Panc1 (cell line): ENCODE measurements around the gene PIP5K1C. TPM values are rescaled to one million over a fixed set of nuclear protein-coding genes. Genes with fewer than 3 reads are reported as not detected.

Experiments used
- ATAC-seq: fragments of 200-7000 bp; cut with Tn5 transposase; 2 replicates; pipeline ENCODE4 v1.9.1; 2020; ENCODE audit warnings: mild to moderate bottlenecking, moderate library complexity
- BruUV-seq: library from RNA; stranded (reverse); fragments of 400-500 nt; replicated peaks from 2 replicates; lab custom pipeline; 2021; lab: Mats Ljungman, UMichigan
- CTCF ChIA-PET: fragments of 300-600 bp; sonication (Branson Sonifier 250); formaldehyde crosslinking; loops from one replicate; lab custom pipeline; 2022; ENCODE audit warnings: antibody characterized with exemption; lab: Charles Lee
- POLR2A ChIA-PET: fragments of 300-600 bp; sonication (Branson Sonifier 250); formaldehyde crosslinking; loops from one replicate; lab custom pipeline; 2022; ENCODE audit warnings: antibody characterized with exemption; lab: Charles Lee
- DNase-seq: peaks from one replicate; pipeline ENCODE4 v3.0.0-alpha.2; 2010; ENCODE audit warnings: low read depth, low spot score
- H3K27ac ChIP-seq: 2 replicates; pipeline ENCODE4 v1.5.1; 2011; ENCODE audit warnings: mild to moderate bottlenecking, low read length, inconsistent platforms
- H3K27me3 ChIP-seq: fragments of 200-500 bp; sonication (Bioruptor generic); 2 replicates; pipeline ENCODE4 v1.6.0; 2014; ENCODE audit warnings: low read length, inconsistent platforms; ENCODE audit not compliant: control insufficient read depth, insufficient read depth
- H3K36me3 ChIP-seq: fragments of 200-500 bp; sonication (Bioruptor generic); 2 replicates; pipeline ENCODE4 v1.5.1; 2014; ENCODE audit warnings: inconsistent platforms, mild to moderate bottlenecking, low read length, moderate library complexity; ENCODE audit not compliant: control insufficient read depth, insufficient read depth
- H3K4me1 ChIP-seq: 2 replicates; pipeline ENCODE4 v1.5.1; 2011; ENCODE audit warnings: inconsistent platforms, mild to moderate bottlenecking, low read length, moderate library complexity; ENCODE audit not compliant: control insufficient read depth, insufficient read depth
- H3K4me3 ChIP-seq, 2 experiments: 2 replicates each; pipeline ENCODE4 v1.5.1; 2011 to 2012; ENCODE audit warnings: low read depth in 2 of 2, low read length in 2 of 2, mild to moderate bottlenecking in 2 of 2, inconsistent platforms in 1 of 2, moderate library complexity in 1 of 2
- H3K9me3 ChIP-seq: fragments of 200-500 bp; sonication (Bioruptor generic); 2 replicates; pipeline ENCODE4 v1.5.1; 2014; ENCODE audit warnings: low read depth, mild to moderate bottlenecking, inconsistent platforms, low read length, moderate library complexity; ENCODE audit not compliant: control insufficient read depth, insufficient read depth
- CTCF ChIP-seq: fragments of 450-650 bp; IDR thresholded peaks from 2 replicates; pipeline ENCODE4 v1.5.1; 2017; ENCODE audit warnings: mild to moderate bottlenecking
- POLR2AphosphoS5 ChIP-seq: IDR thresholded peaks from 2 replicates; pipeline ENCODE4 v1.6.1; 2012; ENCODE audit warnings: mild to moderate bottlenecking, low read depth, low read length, moderate library complexity
- REST ChIP-seq, 2 experiments: IDR thresholded peaks; 2 replicates each; pipeline ENCODE4 v1.6.1; 2011 to 2012; ENCODE audit warnings: low read depth in 2 of 2, control low read depth in 1 of 2, low read length in 1 of 2, mild to moderate bottlenecking in 1 of 2, moderate library complexity in 1 of 2; ENCODE audit not compliant: insufficient read depth in 1 of 2
- SIN3A ChIP-seq: IDR thresholded peaks from 2 replicates; pipeline ENCODE4 v1.6.1; 2012; ENCODE audit warnings: low read depth, mild to moderate bottlenecking, low read length, moderate library complexity, borderline replicate concordance; ENCODE audit not compliant: insufficient read depth
- TCF7L2 ChIP-seq: IDR thresholded peaks from 2 replicates; pipeline ENCODE4 v1.6.1; 2011; ENCODE audit warnings: mild to moderate bottlenecking, low read depth, low read length, inconsistent platforms
- in situ Hi-C: cut with HindIII; loops from 2 replicates; pipeline ENCODE4 v1.10.0; 2016; ENCODE audit warnings: low sequenced_read_pairs, low pct_unique_long_range_greater_than_20kb
- intact Hi-C: fragments of 100-400 bp; cut with micrococcal nuclease; formaldehyde crosslinking; loops from one replicate; pipeline ENCODE4 v1.10.0; 2022; ENCODE audit not compliant: unreplicated experiment
- total RNA-seq: library from RNA; stranded (reverse); gene quantifications from one replicate; pipeline ENCODE4 v1.2.1, GENCODE V29; 2021; ENCODE audit not compliant: unreplicated experiment

Gene PIP5K1C
- total RNA-seq, 1 experiment from 2014 or later: 30.6 TPM

GRCh38 chr19:3589439-3589838 is 110.8 kb downstream of the PIP5K1C start:
- TF ChIP-seq TCF7L2: no peak
- TF ChIP-seq CTCF: no peak
- no peak for TF ChIP-seq POLR2AphosphoS5
- TF ChIP-seq SIN3A: no peak
- TF ChIP-seq REST (IDR thresholded peaks at IDR 0.05; ENCODE audit: insufficient read depth in 1 of 2, low read depth in 2 of 2, low read length in 1 of 2): no peak
- ChIA-PET CTCF (interaction anchor here (0.6 kb wide), 1 partner anchor 12 kb away, joined by 3 read pairs; no protein-coding TSS in a partner anchor), POLR2A (interaction anchor here (0.6 kb wide), 1 partner anchor 103 kb away, joined by 6 read pairs; no protein-coding TSS in a partner anchor)
- ATAC-seq (no peak), DNase-seq (no peak)
- H3K27me3 ChIP-seq: no peaks in the 10 kb centered on the region
- H3K36me3 ChIP-seq: no peaks in the 10 kb centered on the region
- H3K27ac ChIP-seq: no peak overlapping the region
- no peak overlapping the region for H3K4me3 ChIP-seq
- intact Hi-C loops (no loop called here), in situ Hi-C loops (no loop called here)
- no TSS peak for BruUV-seq
- H3K4me1 ChIP-seq: no peaks in the 10 kb centered on the region
- no peaks in the 10 kb centered on the region for H3K9me3 ChIP-seq

GRCh38 chr19:3586707-3587346 is 113.4 kb downstream of the PIP5K1C start:
- Histone ChIP-seq H3K27ac (no peak overlapping the region), H3K4me3 (no peak overlapping the region), H3K27me3 (no peaks in the 10 kb centered on the region), H3K36me3 (no peaks in the 10 kb centered on the region), H3K9me3 (no peaks in the 10 kb centered on the region), H3K4me1 (no peaks in the 10 kb centered on the region)
- in situ Hi-C loops (no loop called here), intact Hi-C loops (no loop called here)
- DNase-seq (no peak), ATAC-seq (peak; percentile 42; the same call in 1 of the 2 replicates)
- ChIA-PET POLR2A (no interaction called here), CTCF (no interaction called here)
- BruUV-seq: no TSS peak
- no peak for TF ChIP-seq TCF7L2

GRCh38 chr19:3586127-3586626 is 114.1 kb downstream of the PIP5K1C start:
- Histone ChIP-seq H3K36me3 (no peaks in the 10 kb centered on the region), H3K9me3 (no peaks in the 10 kb centered on the region), H3K4me1 (no peaks in the 10 kb centered on the region), H3K27me3 (no peaks in the 10 kb centered on the region), H3K27ac (no peak overlapping the region), H3K4me3 (peak overlapping the region; percentile 22 to 37)
- no TSS peak for BruUV-seq
- CTCF ChIA-PET: no interaction called here
- DNase-seq (no peak), ATAC-seq (peak; percentile 32; the same call in 1 of the 2 replicates)
- intact Hi-C loops: no loop called here
- POLR2A ChIA-PET: no interaction called here
- TF ChIP-seq TCF7L2 (no peak), CTCF (peak; percentile 83)
- in situ Hi-C loops: no loop called here
